ENCODE results near the gene SF3B2. TPM values are rescaled to one million over a fixed set of nuclear protein-coding genes. Genes with fewer than 3 reads are reported as not detected.

The SF3B2 gene
- total RNA-seq, 1 experiment from 2014 or later, result 358 TPM

- POLR2A ChIA-PET (ENCODE audit: low non-redundant PET), result no interaction called here
- CTCF ChIA-PET, result no interaction called here
- Histone ChIP-seq H3K27me3 (replicated peaks; ENCODE audit: insufficient read depth, low read depth, low read length, poor library complexity) (no peaks in the 10 kb centered on the region), H3K9me3 (ENCODE audit: low read depth, low read length, poor library complexity, severe bottlenecking) (peaks cover 3% of the 10 kb centered on the region), H3K4me3 (ENCODE audit: low read depth, low read length, poor library complexity, severe bottlenecking) (no peak overlapping the region), H3K36me3 (ENCODE audit: insufficient read depth, low read length, poor library complexity, severe bottlenecking) (peaks cover 100% of the 10 kb centered on the region), H3K4me1 (ENCODE audit: insufficient read depth, low read length, poor library complexity, severe bottlenecking) (peaks cover 9% of the 10 kb centered on the region), H3K27ac (ENCODE audit: low read depth, low read length, poor library complexity, severe bottlenecking) (no peak overlapping the region)
- no peak for TF ChIP-seq CTCF (conservative IDR thresholded peaks at IDR 0.05; ENCODE audit: low read depth, low read length)
- no peak for TF ChIP-seq EZH2 (IDR thresholded peaks at IDR 0.05; ENCODE audit: borderline replicate concordance, low read depth, low read length, poor library complexity, severe bottlenecking)
- no peak for DNase-seq (ENCODE audit: low spot score)
- no TSS peak for BruUV-seq (replicated peaks)
- intact Hi-C loops (cut with micrococcal nuclease; ENCODE audit: unreplicated experiment), result no loop called here
Measured at GRCh38 chr11:66063900-66064299, 11.7 kb downstream of the SF3B2 start.

- no peak for TF ChIP-seq CTCF (conservative IDR thresholded peaks at IDR 0.05; ENCODE audit: low read depth, low read length)
- CTCF ChIA-PET, result no interaction called here
- BruUV-seq (replicated peaks), result no TSS peak
- peaks cover 3% of the 10 kb centered on the region for H3K9me3 ChIP-seq (ENCODE audit: low read depth, low read length, poor library complexity, severe bottlenecking)
- intact Hi-C loops (cut with micrococcal nuclease; ENCODE audit: unreplicated experiment), result no loop called here
- H3K4me3 ChIP-seq (ENCODE audit: low read depth, low read length, poor library complexity, severe bottlenecking), result no peak overlapping the region
- peaks cover 16% of the 10 kb centered on the region for H3K4me1 ChIP-seq (ENCODE audit: insufficient read depth, low read length, poor library complexity, severe bottlenecking)
- no peak overlapping the region for H3K27ac ChIP-seq (ENCODE audit: low read depth, low read length, poor library complexity, severe bottlenecking)
- H3K36me3 ChIP-seq (ENCODE audit: insufficient read depth, low read length, poor library complexity, severe bottlenecking), result peaks cover 96% of the 10 kb centered on the region
- no peak for DNase-seq (ENCODE audit: low spot score)
- POLR2A ChIA-PET (ENCODE audit: low non-redundant PET), result no interaction called here
- no peaks in the 10 kb centered on the region for H3K27me3 ChIP-seq (replicated peaks; ENCODE audit: insufficient read depth, low read depth, low read length, poor library complexity)
Measured at GRCh38 chr11:66064571-66064970, 12.4 kb downstream of the SF3B2 start.

GRCh38 chr11:66066751-66067150 is 14.6 kb downstream of the SF3B2 start:
- BruUV-seq (replicated peaks), result no TSS peak
- intact Hi-C loops (cut with micrococcal nuclease; ENCODE audit: unreplicated experiment), result no loop called here
- Histone ChIP-seq H3K27ac (ENCODE audit: low read depth, low read length, poor library complexity, severe bottlenecking) (no peak overlapping the region), H3K4me3 (ENCODE audit: low read depth, low read length, poor library complexity, severe bottlenecking) (no peak overlapping the region), H3K36me3 (ENCODE audit: insufficient read depth, low read length, poor library complexity, severe bottlenecking) (peaks cover 74% of the 10 kb centered on the region), H3K4me1 (ENCODE audit: insufficient read depth, low read length, poor library complexity, severe bottlenecking) (peaks cover 24% of the 10 kb centered on the region), H3K27me3 (replicated peaks; ENCODE audit: insufficient read depth, low read depth, low read length, poor library complexity) (no peaks in the 10 kb centered on the region), H3K9me3 (ENCODE audit: low read depth, low read length, poor library complexity, severe bottlenecking) (peaks cover 3% of the 10 kb centered on the region)
- no peak for DNase-seq (ENCODE audit: low spot score)
- POLR2A ChIA-PET (ENCODE audit: low non-redundant PET), result no interaction called here
- CTCF ChIA-PET, result no interaction called here
- TF ChIP-seq CTCF (conservative IDR thresholded peaks at IDR 0.05; ENCODE audit: low read depth, low read length), result no peak
